B cell (primary cell): ENCODE results near the gene PDPR.
"Not testable (repeated sequence)": the region's sequence is repeated elsewhere in the genome, so short reads cannot be mapped to it uniquely, and the experiment has no call there.

ENCODE experiments used
- CTCF ChIP-seq: fragments of 200-600 bp; IDR thresholded peaks from one replicate; pipeline ENCODE4 v1.8.0; 2022; ENCODE audit warnings: antibody characterized with exemption, mild to moderate bottlenecking
- EZH2 ChIP-seq: IDR thresholded peaks from 2 replicates; pipeline ENCODE4 v1.6.1; 2012; ENCODE audit warnings: borderline replicate concordance, low read depth, mild to moderate bottlenecking, moderate library complexity, low read length; ENCODE audit not compliant: insufficient read depth, poor library complexity, severe bottlenecking

- not testable (repeated sequence) for TF ChIP-seq CTCF, EZH2
These were observed 23.0 kb upstream of the PDPR start for GRCh38 chr16:70091104-70091503.
